Gastrocnemius medialis (tissue), 4 donors: ENCODE data around the gene ZNF775.

Experiments used
- POLR2A ChIP-seq, 2 donors: fragments of 450-650 bp; IDR thresholded peaks; one replicate each; pipeline ENCODE4 v1.6.1; 2017; ENCODE audit warnings: antibody characterized with exemption in 2 of 2, mild to moderate bottlenecking in 2 of 2, moderate library complexity in 2 of 2
- TF ChIP-seq, protein P1 (sequence below), 5 experiments: fragments of 450-650 bp in 3 of 5; fragments of 200-600 bp in 2 of 5; sonication (generic) in 2 of 5; IDR thresholded peaks in 4 of 5; conservative IDR thresholded peaks in 1 of 5; 1 replicate in 4 of 5; 2 replicates in 1 of 5; pipeline ENCODE4 v1.5.1; 2016 to 2019; ENCODE audit warnings: antibody characterized with exemption in 5 of 5, mild to moderate bottlenecking in 3 of 5, moderate library complexity in 3 of 5

DNA sequence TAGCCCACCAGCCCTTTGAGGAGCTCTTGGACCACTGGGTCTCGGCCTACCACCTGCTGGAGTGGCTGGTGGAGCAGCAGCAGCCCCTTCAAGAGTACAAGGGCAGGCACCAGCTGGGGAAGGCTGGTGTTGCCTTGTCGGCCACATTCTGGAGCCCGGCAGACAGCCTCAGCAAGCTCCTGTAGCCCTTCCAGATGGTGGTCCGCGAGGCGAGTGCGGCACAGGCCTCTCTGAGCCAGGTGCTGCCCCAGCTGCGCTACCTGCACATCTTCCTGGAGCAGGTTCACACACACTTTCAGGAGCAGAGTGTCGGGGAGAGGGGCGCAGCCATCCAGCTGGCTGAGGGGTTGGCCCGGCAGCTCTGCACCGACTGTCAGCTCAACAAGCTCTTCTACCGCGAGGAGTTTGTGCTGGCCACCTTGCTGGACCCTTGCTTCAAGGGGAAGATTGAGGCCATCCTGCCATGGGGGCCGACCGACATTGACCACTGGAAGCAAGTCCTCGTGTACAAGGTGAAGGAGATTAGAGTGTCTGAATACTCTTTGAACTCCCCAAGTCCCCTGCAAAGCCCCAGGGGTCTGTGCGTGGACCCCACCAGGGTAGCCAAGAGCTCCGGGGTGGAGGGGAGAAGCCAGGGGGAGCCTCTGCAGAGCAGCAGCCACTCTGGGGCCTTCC is 48.8 kb upstream of the ZNF775 start:
- TF ChIP-seq, protein P1, sequence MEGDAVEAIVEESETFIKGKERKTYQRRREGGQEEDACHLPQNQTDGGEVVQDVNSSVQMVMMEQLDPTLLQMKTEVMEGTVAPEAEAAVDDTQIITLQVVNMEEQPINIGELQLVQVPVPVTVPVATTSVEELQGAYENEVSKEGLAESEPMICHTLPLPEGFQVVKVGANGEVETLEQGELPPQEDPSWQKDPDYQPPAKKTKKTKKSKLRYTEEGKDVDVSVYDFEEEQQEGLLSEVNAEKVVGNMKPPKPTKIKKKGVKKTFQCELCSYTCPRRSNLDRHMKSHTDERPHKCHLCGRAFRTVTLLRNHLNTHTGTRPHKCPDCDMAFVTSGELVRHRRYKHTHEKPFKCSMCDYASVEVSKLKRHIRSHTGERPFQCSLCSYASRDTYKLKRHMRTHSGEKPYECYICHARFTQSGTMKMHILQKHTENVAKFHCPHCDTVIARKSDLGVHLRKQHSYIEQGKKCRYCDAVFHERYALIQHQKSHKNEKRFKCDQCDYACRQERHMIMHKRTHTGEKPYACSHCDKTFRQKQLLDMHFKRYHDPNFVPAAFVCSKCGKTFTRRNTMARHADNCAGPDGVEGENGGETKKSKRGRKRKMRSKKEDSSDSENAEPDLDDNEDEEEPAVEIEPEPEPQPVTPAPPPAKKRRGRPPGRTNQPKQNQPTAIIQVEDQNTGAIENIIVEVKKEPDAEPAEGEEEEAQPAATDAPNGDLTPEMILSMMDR (IDR thresholded peaks at IDR 0.05 in 4 of 5, conservative IDR thresholded peaks at IDR 0.05 in 1 of 5), result no peak
- no peak for TF ChIP-seq POLR2A (IDR thresholded peaks at IDR 0.05)
